ENCODE data around the gene SPOUT1.
"Not testable (repeated sequence)": the region's sequence is repeated elsewhere in the genome, so short reads cannot be mapped to it uniquely, and the experiment has no call there.

Gene SPOUT1

DNA sequence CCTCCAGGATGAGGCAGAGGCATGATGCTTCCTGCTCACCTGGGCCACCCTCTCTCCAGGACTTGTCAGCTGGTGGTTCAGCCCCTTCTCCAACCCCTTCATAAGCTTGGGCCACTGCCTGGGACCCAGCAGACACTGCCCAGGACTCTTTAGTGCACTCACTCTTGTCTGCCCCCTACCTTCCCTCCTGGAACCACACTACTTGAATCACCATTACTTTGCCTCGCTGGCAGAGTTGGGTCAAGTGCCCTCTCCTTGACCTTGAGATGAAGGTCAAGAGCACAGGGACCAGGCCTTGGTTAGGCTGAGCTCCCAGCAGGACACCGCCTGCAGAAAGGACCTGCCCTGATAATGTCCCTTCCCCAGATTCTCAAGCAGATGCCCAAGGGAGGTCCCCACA is 19.8 kb downstream of the SPOUT1 start:
- DNase-seq = no peak

DNA sequence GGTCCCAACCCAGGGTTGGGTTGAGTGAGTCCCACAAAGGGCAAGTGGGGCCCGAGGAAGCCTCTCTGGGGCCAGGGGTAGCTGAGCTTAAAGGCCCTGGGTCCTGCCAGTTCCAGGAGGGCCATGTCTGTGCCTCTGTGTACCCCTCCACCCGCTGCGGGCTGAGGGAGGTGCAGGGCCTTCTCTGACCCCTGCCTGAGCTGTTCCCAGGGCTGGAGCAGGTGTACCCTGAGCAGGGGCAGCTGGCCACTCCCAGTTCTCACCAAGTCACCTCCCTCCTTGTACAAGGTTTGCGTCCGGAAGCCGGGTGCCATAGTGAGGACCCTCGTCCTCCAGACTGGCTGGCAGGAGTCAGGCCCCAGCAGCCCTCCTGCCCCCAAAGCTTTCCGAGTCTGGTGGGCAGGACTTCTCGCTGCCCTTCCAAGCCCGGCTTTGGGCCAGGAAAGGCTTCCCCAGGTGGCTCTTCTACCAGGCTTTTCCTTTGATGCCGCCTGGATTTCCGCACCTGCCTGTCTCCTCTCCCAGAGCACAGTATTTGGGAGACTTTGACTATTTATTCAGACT is 20.5 kb downstream of the SPOUT1 start:
- DNase-seq = no peak

DNA sequence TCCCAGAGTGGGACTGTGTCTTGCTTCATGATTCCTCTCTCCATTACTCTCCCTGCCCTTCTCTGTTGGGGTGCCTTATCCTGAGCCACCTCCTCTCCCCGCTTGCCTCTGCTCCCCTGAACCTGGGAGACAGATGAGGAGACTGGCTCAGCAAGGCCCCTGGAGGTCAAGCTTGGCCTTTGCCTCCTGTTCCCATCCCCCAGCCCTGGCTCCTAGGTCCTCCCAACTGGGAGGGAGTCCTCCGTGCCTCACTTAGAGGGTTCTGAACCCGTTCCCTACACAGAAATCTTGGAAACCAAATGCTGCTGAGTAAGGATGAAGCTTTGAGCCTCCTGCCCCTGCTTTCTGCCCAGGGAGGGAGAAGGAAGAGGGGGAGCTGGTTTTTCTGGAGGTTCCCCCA is 21.1 kb downstream of the SPOUT1 start:
- no peak for DNase-seq

DNA sequence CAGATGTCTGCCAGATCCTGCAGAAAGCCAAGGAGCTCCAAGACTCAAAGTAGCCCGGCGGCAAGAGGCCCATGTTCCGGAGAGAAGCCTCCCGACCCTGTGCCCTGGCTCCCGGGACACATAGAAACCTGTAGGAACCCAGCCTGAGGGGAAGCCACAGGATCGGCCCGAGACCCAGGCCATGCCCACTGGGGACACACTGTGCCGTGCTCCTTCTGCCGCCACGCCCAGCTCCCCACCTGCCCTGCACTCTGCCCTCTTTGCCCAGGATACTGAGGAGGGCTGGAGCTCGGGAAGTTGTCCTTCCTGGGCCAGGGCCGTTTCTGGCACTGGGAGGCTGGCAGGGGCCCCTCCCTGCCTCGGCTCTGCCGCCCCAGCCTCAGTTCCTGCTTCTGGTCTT is 21.8 kb downstream of the SPOUT1 start:
- DNase-seq = no peak

DNA sequence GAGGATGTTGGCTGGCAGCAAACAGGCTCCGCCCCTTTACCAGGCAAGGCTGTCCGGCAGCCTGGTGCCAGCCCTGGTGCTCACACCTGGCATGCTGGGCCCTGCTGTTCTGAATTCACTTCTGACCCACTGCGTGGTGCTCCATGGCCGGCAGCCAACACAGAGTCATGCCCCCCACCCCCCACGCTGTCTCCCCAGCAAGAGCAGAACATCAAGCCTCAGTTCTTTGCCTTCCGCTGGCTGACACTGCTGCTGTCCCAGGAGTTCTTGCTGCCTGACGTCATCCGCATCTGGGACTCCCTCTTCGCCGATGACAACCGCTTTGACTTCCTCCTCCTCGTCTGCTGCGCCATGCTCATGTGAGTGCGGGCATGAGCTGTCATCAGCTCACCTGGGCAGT is 23.9 kb downstream of the SPOUT1 start:
- peak; percentile 45 to 53 for DNase-seq

DNA sequence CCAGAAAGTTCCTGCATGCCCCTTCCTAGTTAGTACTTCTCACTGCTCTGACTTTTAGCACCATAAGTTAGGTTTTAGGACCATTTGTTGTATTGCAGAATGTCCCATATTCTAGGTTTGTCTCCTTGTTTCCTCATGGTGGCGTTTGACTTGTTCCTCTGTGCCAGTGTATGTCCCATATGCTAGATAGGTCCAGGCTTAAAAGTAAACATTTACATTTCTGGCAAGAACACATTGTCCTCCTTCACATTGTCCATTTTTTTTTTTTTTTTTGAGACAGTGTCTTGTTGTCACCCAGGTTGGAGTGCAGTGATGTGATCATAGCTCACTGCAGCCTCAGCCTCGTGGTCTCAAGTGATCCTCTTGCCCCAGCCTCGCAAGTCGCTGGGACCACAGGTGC is 27.1 kb downstream of the SPOUT1 start:
- no peak for DNase-seq

DNA sequence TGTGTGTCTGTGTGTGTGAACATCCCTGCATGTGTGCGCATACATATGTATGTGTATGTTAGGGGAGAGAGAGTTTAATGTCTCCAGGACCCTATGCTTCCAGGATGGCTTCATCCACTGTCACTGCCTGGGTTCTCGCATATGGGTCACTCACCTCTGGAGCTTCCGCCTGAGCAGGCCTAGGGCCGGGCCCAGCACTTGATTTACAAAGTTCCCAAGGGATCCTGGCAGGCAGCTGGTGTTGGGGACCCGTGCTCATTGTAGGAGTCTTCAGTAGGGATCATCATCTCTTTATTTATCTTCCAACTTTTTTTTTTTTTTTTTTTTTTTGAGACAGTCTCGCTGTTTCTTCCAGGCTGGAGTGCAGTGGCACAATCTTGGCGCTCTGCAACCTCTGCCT is 29.5 kb downstream of the SPOUT1 start:
- DNase-seq = no peak

DNA sequence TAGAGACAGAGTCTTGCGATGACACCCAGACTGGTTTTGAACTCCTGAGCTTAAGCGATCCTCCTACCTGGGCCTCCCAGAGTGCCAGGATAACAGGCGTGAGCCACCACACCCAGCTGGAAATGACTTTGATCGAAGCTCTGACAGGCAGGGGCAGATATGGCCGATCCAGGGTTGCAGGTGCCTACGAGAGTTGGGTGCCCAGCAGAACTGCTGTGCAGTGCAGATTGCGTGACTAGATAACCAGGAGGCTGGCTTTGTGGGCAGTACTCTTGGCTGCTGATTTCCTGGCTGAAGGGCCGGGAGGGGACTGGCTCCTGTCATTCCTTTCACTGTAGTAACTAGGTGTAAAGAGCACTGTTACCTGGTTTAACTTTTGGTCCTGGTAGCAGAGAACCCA is 30.7 kb downstream of the SPOUT1 start:
- DNase-seq = no peak

DNA sequence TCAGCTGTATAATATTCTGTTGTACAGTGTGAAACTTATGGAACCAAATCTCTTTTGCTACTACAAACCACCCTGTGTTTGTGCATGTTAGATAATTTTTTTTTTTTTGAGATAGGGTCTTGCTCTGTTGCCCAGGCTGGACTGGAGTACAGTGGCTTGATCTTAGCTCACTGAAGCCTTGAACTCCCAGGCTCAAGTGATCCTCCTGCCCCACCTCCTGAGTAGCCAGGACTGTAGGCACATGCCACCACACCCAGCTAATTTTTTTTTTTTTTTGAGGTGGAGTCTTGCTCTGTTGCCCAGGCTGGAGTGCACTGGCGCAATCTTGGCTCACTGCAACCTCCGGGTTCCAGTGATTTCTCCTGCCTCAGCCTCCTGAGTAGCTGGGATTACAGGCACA is 34.6 kb downstream of the SPOUT1 start:
- not testable (repeated sequence) for DNase-seq

DNA sequence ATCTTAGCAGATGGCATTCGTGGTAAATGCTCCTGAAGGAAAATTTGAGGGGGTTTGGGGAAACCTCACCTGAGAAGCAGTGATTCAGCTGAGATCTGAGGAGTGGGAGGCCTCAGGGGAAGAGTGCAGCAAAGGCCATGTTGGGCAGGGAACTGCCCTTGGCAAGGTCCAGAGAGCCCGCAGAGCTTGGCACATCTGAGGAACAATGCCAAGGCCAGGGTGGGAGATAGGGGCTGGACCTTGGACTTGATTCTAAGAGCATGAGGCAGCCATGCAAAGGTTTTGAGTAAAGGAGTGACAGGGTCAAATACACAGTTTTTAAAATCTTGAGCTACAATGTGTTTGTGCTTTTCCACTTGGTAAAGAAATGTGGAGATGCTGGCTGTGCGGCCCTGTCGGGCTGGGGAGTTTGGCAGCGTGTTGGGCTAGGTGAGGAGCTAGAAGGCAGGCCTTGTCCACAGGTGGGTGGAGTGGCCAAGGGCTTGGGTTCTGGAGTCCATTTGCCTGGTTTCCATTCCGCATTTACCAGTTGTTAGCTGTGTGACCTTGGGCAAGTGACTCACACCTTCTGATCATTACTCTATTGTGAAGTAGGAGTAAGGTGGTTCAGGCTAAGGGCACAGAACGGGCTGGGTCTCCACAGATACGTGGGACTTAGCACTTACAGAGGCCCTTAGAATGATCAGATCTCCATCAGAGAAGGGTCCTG is 36.5 kb downstream of the SPOUT1 start:
- no peak for DNase-seq

DNA sequence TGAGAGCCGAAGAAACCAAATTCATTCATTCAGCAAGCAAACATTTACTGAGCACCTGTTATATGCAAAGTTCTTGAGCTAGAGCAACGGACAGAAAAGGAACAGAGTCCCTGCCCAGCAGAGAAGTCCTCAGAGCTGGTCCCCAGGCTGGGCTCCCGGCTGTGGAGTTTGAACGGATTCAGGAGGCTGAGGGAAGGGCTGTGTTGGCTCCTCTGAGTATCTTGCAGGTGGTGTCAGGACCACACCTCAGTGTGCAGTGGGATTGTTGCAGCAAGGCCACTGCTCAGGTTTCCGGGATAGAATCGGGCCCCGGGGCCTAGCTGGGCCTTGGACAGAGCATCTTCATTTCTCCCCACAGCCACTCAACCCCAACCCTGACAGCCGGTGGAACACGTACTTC is 37.5 kb downstream of the SPOUT1 start:
- DNase-seq = no peak

DNA sequence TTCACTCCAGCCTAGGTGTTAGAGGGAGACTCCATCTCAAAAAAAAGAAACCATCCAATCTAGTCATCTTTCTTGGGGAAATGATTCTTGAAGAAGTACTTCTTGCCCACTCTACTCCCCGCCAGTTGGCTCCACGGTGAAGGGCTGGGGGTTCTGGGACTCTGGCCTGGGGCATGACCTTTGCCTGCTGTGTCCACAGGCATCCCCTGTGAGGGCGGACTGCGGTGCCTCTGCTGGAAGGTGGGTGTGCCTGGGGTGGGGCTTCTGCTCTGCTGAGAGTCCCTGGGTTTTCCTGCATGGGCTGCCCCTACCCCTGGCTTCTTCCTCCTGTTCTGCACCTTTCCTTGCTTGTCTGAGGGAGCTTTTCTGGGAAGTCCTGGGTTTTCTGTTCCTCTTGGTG is 39.1 kb downstream of the SPOUT1 start:
- no peak for DNase-seq

DNA sequence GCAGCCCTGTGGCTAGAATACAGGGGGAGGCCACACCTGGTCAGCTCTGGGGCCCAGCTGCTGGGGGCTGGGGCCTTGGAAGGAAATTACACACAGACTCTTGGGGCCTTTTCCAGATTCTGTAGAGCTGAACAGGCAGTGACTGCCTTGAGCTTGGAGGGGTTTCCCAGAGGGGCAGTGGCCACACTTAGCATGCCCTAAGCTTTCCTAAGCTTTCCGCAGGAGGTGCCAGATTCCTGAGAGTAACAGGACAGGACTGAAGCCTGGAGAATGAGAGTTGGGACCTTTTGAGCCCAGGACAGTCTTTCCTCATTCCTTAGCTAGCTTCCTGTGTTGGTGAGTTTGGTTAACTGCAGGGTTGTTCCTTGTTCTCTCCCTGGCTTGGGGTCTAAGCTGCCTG is 41.1 kb downstream of the SPOUT1 start:
- no peak for DNase-seq

DNA sequence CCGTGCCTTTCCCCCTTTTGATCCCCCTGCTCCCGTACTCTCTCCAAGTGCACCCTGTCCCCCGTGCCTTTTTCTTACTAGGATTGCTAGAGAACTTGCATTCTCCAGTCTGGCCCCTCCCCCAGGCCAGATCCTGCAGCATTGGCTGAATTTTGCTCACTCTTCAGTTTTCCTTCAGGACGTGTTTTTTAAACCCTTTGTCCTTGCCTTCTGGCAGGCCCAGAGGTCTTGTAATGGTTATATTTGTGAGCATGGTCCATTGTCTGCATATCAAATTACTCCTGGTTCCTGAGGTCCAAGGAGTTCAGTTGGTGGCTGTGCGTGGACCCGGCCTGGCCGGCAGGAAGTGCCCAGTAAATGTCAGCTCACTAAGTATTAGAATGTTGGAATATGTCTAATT is 41.9 kb downstream of the SPOUT1 start:
- DNase-seq = no peak

DNA sequence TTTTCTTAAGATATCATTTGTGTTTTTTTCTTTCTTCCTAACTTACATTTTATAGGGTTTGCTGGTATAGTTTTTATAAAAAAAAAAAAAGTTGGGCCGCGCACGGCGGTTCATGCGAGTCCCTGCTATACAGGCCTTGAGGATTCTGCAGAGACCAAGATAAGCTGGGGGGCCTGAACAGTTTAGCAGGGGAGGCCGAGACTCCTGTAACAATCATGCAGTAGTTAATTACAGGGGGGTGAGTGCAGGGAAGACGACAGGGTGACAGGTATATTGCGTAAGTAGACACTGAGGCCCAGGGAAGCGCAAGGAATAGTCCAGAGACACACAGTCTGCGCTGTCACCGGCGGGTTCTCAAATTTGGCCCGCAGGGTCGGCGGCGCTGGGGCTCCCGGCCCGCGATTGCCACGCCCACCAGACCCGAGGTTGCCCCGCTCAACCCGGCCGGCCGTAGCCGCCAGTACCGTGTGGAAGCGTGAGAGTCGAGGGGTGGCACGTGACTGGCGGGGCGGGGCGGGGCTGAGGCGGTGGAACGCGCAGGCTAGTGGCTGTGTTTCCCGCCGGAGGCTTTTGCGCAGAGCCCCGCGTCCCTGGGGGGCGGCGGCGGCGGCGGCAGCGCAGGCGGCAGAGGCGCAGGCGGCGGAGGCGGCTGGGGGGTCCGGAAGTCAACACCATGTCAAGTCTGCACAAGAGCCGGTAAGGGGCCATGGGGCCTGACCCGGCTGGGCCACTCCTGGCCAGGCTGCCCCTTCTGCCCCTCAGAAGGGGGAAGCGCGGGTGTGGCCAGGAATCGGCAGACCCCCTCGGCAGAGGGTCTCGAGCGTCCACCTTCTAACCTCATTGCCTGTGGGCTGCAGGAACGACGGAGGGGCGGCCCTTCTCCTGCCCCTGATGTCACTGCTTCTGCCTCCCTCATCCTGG is 42.7 kb downstream of the SPOUT1 start, which contains the start of gene TBC1D13:
TSS of gene TBC1D13 (plus strand) at position 573 of the 921 bp plus-strand sequence. CDS start at position 674, 101 bp downstream.
- DNase-seq = peak; percentile 76 to 83

DNA sequence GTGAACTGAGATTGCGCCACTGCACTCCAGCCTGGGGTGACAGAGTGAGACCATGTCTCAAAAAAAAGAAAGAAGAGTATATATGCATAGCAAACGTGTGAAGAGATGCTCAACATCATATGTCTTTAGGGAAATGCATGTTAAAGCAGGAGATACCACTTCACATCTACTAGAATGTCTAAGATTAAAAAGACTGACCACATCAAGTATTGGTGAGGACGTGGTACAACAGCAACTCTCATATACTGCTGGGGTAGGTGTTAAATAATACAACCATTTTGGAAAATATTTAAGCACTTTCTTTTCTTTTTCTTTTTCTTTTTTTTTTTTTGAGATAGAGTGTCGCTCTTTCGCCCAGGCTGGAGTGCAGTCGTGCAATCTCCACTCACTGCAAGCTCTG is 44.2 kb downstream of the SPOUT1 start:
- no peak for DNase-seq

DNA sequence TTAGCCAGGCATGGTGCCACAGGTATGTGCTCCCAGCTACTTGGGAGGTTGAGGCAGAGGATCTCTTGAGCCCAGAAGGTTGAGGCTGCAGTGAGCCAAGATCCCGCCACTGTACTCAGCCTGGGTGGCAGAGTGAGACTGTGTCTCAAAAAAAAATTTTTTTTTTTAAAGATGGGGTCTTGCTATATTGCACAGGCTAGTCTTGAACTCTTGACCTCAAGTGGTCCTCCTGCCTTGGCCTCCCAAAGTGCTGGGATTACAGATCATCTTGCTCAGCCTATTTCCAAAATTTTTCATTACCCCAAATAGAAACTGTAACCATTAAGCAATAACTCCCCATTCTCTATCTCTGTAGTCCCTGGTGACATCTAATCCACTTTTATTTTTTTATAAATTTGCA is 46.9 kb downstream of the SPOUT1 start:
- no peak for DNase-seq

DNA sequence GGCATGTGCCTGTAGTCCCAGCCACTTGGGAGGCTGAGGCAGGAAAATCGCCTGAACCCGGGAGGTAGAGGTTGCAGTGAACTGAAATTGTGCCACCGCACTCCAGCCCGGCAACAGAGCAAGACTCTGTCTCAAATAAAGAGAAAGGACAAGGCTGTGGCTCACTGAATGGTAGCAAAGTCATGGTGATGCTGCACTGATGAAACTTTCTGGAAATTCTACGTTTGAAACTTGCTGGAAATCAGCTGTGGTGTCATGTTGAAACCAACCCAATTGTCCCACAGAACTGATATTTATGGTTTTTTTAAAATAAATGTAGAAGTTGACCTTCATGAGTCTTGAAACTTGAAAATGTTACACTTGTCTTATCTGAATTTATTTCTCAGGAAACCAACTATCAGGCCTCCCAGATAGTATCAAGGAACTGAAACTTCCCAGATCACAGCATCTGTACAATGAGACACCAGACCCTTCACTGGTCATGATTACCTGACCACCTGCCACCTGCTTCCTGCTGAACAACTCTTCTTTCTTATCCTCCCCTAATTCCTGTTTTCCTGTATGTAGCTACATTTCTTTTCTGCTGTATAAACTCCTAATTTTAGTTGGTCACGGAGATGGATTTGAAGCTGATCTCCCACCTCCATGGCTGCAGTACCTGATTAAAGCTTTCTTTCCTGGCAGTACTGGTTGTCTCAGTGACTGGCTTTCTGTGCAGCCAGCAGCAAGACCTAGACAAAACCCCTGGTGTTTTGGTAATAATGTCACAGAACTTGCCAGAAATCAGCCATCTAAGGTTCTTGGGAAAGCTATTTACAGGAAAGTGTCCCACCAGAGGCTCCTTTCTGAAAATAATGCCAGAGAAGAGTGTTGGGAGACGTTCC is 48.2 kb downstream of the SPOUT1 start:
- DNase-seq = no peak

DNA sequence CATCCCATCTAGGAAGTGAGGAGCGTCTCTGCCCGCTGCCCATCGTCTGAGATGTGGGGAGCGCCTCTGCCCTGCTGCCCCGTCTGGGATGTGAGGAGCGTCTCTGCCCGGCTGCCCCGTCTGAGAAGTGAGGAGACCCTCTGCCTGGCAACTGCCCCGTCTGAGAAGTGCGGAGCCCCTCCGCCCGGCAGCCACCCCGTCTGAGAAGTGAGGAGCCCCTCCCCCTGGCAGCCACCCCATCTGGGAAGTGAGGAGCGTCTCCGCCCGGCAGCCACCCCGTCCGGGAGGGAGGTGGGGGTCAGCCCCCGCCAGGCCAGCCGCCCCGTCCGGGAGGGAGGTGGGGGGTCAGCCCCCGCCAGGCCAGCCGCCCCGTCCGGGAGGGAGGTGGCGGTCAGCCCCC is 49.5 kb downstream of the SPOUT1 start:
- not testable (repeated sequence) for DNase-seq

DNA sequence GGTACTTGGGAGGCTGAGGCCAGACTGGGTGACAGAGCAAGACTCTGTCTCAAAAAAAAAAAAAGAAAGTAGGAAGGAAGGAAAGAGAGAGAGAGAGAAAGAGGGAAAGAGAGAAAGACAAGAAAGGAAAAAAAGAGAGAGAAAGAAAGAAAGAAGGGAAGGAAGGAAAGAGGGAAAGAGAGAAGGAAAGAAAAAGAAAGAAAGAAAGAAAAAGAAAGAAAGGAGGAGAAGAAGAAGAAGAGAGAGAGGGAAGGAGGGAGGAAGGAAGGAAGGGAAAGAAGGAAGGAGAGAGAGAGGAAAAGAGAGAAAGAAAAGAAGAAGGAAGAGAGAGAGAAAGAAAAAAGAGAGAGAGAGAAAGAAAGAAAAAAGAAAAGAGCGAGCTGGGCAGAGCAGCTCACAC is 54.8 kb downstream of the SPOUT1 start:
- DNase-seq = no peak

DNA sequence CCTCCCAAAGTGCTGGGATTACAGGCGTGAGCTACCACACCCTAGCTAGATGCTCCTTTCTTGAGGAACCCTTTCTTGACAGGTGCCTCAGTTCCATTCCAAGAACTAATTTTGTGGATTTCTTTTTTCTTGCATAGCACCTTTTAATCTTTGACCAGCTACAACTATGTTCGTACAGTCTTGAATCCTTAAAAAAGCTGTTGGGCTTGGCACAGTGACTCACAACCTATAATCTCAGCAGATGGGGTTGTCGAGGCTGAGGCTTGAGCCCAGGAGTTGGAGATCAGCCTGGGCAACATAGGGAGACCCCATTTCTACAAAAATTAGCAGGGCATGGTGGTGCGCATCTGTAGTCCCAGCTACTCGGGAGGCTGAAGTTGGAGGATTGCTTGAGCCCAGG is 56.5 kb downstream of the SPOUT1 start:
- DNase-seq = no peak

DNA sequence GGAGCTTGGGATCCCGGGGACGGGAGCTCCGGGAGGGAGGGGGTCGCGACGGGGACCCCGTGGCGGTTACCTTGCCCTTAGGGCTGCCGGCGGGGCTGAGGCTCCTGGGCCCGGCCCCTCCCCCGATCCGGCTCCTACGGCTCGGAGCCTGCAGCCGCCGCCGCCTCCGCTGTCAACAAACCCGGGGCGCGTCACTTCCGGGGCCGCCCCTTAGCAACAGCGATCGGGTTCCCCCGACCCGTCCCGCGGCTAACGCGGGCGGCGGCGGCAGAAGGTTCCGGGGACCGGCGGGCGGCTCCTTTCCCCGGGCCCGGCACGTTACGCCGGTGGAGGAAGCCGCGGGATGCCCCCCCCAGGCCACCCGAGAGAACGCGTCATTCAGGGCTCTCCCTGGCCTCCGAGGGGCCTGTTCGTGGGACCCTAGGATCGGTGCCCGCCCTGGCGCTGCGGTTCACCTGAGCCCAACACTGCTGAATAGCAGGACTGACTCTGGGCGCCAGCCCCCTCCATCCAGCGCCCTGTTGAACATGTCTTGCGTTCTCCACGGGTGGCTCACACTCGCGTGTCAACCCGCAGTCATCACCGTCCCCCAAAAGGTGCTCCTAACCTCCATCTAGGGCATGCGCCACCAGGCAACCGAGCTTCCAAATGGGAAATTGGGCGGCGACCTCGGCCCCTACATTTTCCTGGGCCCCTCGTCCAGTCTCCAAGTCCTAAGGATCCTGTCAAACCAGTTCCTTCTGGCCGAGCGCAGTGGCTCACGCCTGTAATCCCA is 57.7 kb downstream of the SPOUT1 start, which contains the start of gene ZER1:
TSS of gene ZER1 (minus strand) at position 183 of the 775 bp plus-strand sequence. CDS start 16,362 bp downstream, outside the sequence.
- DNase-seq = peak; percentile 83

All from hippocampal formation (tissue), 2 donors.